GM12875 (cell line): ENCODE results near the gene ILKAP.
"Not testable (repeated sequence)": the region's sequence is repeated elsewhere in the genome, so short reads cannot be mapped to it uniquely, and the experiment has no call there.

ENCODE experiments used
- H3K4me3 ChIP-seq: one replicate; pipeline ENCODE4 v1.5.1; 2011; ENCODE audit warnings: low read depth, low read length, control low read depth
- TF ChIP-seq, protein P1 (sequence below): IDR thresholded peaks from 2 replicates; pipeline ENCODE4 v1.5.1; 2011; ENCODE audit warnings: low read depth, mild to moderate bottlenecking, control low read depth, inconsistent platforms, low read length, moderate library complexity, borderline replicate concordance; ENCODE audit not compliant: insufficient read depth

Gene ILKAP

GRCh38 chr2:238173692-238174091, 29.8 kb downstream of the ILKAP start:
- TF ChIP-seq, protein P1, sequence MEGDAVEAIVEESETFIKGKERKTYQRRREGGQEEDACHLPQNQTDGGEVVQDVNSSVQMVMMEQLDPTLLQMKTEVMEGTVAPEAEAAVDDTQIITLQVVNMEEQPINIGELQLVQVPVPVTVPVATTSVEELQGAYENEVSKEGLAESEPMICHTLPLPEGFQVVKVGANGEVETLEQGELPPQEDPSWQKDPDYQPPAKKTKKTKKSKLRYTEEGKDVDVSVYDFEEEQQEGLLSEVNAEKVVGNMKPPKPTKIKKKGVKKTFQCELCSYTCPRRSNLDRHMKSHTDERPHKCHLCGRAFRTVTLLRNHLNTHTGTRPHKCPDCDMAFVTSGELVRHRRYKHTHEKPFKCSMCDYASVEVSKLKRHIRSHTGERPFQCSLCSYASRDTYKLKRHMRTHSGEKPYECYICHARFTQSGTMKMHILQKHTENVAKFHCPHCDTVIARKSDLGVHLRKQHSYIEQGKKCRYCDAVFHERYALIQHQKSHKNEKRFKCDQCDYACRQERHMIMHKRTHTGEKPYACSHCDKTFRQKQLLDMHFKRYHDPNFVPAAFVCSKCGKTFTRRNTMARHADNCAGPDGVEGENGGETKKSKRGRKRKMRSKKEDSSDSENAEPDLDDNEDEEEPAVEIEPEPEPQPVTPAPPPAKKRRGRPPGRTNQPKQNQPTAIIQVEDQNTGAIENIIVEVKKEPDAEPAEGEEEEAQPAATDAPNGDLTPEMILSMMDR, result no peak
- H3K4me3 ChIP-seq, result no peak overlapping the region

DNA sequence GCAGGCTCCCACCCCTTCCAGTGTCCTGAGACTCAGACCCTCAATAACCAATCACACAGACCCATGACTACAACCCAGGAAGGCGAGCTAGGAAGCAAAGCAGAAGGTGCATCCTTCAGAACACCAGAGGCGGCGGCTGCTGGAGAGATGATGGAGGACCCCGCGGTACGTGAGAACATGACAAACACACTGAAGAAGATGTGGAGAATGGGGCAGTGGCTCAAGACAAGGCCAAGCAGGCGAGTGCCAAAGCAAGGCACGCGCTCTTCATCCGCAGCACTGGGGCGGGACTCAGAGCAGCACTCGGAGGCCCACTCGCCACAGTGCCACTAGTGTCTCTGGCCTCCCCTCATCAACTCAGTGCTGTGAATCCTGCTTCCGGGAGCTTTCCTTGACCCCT, 31.1 kb downstream of the ILKAP start:
- TF ChIP-seq, protein P1, result no peak
- H3K4me3 ChIP-seq, result no peak overlapping the region

- H3K4me3 ChIP-seq, result no peak overlapping the region
- TF ChIP-seq, protein P1, result no peak
Measured at GRCh38 chr2:238171575-238172187, 31.8 kb downstream of the ILKAP start.

DNA sequence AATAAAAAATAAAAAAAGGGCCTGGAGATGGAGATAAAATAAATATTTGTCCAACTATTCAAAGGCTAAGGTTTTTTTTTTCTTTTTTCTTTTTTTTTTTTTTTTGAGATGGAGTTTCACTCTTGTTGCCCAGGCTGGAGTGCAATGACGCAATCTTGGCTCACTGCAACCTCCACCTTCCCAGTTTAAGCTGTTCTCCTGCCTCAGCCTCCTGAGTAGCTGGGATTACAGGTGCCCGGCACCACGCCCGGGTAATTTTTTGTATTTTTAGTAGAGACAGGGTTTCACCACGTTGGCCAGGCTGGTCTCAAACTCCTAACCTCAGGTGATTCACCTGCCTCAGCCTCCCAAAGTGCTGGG, 32.4 kb downstream of the ILKAP start:
- H3K4me3 ChIP-seq, result not testable (repeated sequence)

GRCh38 chr2:238170386-238171071, 33.0 kb downstream of the ILKAP start:
- TF ChIP-seq, protein P1, result no peak
- no peak overlapping the region for H3K4me3 ChIP-seq

DNA sequence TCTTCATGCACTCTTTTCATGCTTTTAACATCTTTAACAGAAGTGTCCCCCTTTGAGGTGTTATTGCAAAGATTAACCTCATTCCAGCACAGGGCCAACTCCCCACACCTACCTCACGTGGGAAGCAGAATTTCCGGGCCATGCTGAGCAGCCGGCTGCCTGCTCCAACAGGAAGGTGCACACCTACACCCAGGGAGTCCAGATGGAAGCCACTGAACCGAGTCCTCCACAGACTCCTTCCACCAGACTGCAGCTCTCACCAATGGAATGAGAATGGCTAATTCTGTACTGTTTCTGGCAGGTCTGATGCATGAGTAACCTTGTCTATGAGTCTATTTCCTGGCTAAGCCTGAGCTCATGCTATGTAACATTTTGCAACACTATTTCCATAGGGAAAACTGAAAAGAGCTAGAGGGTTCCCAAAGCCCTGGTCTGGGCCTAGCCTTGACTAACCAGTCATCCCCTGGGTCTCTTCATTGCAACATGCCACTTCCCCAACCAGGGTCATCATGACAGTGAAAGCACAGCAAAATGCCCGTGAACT, 33.7 kb downstream of the ILKAP start:
- TF ChIP-seq, protein P1, result no peak
- no peak overlapping the region for H3K4me3 ChIP-seq

- TF ChIP-seq, protein P1, result no peak
- H3K4me3 ChIP-seq, result no peak overlapping the region
Measured at GRCh38 chr2:238169048-238169707, 34.3 kb downstream of the ILKAP start.
